HG03565 (cell line): ENCODE data around the gene UTY.
A peak's percentile ranks its signal among the peaks of the same experiment; 100 is the strongest.

Experiments used
- ATAC-seq: cut with Tn5 transposase; IDR thresholded peaks from one replicate; pipeline ENCODE4 v1.9.1; 2021; ENCODE audit warnings: mild to moderate bottlenecking, moderate library complexity; ENCODE audit not compliant: unreplicated experiment

UTY gene

DNA sequence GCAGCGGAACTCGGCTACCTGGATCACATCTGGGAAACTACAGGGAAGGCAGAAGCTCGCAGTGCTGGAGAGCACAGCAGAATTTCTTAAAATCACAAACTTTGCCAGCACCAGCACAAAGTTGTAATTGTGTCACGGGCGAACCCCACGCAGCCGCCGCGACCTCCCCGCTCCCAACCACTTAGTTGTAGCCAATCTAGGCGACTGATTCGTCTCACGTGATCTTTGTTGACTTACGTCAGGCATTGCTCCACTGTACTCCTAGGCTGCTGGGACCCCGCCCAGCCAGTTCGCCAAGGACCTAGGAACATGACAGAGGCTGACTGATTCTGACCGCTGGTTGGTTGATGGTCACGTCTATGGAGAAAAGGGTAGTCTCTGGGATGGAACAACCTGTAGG is at the start of gene UTY:
TSS of gene UTY (minus strand) at position 206 of the 400 bp plus-strand sequence. CDS start 368 bp downstream, outside the sequence.
- peak; percentile 96 for ATAC-seq

DNA sequence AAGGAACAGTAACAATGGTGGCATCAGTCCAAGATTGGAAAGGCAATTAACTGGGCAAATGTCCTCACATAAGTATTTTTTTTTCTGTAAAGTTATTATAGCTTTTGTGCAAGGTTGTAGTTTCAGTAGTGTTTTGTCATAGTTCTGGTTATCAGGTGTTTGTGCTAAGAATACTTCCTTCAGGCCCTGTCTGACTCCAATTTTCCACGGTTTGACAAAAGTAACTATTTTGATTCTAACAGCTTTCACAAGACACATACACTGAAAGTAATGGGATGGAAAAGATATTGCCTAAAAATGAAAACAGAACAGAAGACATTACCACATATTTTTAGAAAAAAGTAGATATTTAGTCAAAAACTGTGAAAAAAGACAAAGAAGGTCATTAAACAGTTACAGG is 40.6 kb upstream of the UTY start:
- no peak for ATAC-seq

DNA sequence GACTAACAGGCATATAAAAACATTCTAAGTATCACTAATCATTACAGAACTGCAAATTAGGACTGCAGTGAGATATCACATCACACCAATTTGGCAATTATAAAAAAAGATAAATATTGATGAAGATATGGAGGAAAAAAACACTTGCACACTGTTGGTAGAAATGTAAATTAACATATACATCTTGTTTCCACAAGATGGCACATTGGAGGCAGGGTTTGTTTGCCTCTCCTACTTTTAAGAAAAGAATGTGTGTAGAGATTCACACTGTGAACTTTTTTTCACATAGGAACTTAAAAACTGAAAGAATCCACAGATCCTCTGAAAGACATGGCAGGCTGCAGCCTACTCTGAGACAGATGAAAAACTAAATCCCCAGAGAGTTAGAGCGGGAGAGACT is 21.4 kb upstream of the UTY start:
- no peak for ATAC-seq

DNA sequence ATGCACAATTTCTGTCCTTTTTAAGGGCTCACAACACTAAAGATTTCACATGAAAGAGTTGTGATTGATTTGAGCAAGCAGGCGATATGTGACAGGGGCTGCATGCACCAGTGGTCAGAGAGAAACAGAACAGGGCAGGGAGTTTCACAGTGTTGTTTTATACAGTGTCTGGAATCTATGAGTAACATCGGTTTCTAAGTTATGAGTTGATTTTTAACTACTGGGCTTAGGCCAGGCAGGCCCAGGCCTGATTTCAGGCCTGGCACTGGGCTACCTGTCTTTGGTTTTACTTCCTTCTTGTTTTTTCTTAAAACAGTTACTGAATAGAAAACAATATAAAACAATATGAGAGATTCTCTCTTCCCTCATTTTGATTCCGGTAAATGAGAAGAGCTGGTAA is 13.9 kb upstream of the UTY start:
- ATAC-seq = no peak

DNA sequence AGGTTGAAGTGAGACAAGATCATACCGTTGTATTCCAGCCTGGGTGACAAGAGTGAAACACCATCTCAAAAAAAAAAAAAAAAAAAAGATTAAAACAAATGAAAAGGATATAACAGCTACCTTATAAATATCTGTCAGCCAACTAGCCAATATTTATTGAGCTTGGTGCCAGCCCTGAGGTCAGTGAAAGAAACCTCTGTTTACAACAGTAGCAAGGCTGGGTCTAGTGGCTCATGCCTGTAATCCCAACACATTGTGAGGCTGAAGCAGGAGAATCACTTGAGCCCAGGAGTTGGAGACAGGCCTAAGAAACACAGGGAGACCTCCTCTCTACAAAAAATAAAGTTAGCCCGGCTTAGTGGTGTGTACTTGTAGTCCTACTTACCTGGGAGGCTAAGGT is 12.6 kb upstream of the UTY start:
- no peak for ATAC-seq

DNA sequence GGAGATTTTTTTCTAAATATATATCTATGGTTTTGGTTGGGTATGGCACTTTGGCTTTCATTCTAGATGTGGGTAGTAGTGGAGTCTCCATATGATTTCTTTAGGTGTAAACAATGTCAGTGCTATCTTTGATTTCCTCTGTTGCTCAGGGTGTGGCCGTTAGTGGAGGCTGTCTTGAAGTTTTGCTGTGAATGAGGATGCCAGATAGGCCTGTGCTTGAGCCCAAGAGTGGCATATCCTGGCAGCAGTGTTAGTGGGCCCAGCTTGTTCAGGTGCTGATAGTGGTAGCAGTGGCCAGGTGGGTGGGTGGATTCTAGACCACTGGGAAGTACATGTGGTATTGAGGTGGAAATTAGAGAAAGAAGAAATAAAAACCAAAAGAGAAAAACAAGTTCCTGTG is 8.9 kb upstream of the UTY start:
- ATAC-seq = no peak

DNA sequence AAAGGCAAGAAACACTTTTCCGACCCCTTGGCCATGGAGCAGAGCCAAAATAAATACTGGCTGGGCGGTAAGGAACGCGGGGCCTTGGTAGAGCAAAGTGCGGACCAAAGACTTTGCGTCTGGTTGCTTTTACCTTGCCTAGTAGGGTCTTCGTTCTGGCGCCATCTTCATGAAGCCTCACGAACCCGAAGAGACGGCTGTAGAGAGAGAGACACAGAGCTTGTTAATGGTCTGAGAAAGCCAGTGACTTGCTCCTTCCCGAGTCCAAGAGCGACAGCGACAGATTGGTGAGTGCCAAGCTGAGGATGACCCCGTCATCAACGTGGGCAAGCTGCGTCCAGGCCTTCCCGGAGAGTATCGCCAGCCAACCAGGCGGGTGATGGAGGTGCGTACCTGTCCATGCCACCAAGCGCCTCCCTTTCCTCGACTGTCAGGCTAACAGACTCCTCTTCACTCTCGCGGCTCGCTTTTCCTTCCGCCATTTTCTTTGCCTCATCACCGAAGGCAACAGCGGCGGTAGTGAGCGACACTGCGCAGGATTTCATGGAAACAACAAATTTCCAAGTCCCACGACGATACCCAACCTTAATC is 617 bp downstream of the UTY start:
- ATAC-seq = no peak

DNA sequence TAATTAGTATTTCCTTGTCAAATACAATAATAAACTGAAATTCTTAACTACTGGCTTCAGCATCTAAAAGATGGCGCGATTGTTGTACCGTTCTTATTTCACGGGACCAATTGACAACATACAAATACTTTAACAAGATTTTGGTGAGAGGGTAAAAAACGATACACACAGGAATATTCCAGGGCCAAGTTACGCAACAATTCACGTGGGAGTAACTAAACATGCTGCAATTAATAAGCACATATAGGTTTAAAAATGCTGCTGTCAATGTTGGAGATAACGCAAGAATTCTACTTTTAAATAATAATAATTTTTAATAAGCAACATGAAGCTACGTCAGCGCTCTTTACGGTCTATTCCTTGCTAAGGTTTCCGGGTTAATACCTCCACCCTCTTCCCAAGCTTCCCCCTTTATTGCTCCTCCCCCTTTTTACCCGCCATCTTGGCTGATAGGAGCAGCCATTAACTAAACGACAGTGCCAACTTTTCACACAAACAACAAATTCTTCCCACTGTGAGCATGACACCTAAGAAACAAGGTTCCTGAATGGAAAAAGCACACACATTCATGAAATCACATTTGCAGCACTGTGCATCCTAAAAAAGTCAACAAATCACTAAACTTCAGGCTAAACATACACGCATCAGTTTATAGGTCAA is 1.6 kb downstream of the UTY start:
- ATAC-seq = peak; percentile 25

DNA sequence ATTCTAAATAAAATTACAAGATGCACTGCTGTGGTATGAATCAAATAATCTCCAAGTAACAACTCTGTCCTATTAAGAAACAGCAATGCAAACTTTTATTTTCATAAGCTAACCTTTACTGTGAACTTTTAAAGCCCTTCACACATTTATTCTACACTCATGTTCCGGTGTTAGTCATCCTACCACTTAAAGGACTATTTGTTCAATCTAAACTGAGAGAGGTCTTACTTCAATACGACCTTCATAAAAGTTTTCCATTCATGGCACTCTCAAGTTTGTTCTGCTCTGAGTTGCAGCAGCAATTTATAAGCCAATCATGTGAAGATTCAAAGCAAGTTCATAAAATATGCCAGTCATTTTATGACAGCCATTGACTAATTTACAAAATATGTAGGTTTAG is 4.8 kb downstream of the UTY start:
- ATAC-seq = no peak

DNA sequence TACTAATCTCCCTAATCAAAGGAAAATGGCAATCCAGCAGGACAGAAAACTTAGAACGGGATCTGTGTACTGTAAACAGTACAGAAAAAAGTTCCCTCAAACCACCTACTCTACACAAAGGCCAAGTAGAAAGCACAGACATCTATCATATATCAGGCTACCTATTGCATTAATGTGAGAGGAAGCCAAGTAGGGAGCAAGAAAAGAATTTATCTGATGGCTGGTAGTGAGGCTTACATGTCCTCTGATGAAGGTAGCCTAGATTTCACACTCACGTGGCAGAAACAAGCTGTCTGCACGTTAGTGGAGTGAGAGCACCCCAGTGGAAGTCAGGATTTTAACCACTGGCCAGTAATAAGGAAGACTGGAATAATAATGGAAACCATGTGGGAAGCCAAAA is 28.3 kb downstream of the UTY start:
- ATAC-seq = no peak

DNA sequence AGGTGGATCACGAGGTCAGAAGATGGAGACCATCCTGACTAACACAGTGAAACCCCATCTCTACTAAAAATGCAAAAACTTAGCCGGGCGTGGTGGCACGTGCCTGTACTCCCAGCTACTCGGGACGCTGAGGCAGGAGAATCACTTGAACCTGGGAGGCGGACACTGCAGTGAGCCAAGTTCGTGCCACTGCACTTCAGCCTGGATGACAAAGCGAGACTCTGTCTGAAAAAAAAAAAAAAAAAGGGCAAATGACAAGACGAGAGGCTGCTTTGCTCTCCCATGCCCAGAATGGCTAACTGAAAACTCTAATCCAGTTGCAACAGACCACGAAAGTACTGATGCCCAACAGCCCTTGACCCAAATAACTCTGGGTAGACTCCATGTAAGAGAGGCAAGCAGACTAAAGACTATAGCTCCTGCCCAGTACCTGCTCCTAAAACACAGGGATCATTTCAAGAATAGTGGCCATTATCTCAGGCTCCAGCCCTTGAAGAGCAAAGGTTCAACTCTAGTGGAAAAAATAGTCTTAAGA is 29.2 kb downstream of the UTY start:
- ATAC-seq = no peak

DNA sequence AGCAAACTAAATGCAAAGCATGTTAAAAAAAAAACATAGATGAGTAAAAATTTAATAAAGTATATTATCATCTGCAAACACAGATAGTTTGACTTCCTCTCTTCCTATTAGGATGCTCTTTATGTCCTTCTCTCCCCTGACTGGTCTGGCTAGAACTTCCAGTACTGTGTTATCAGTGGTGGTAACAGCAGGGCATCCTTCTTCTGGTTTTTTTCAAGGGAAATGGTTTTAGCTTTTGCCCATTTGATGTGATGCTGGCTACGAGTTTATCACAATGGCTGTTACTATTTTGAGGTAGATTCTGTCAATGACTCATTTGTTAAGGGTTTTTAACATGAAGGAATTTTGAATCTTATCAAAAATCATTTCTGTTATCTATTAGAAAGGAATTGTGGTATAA is 34.3 kb downstream of the UTY start:
- ATAC-seq = no peak

DNA sequence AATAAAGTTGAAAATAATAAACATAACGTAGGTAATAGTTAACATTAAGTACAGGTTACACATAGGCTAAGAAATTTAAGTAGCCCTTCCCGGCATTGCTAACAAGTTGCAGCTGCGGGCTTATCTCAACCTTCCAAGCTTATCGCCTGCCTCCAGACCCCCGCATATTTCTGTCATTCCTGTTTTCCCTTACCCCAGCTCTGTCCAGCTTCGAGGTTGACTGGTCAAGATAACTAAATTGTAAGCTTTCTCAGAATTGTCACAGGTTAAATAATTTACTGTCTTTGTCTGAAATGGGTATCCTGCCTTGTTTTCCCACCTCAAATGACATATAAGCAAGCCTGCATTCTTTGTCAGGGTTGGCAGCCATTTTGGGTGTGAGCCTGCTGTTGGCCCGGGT is 36.7 kb downstream of the UTY start:
- ATAC-seq = no peak

DNA sequence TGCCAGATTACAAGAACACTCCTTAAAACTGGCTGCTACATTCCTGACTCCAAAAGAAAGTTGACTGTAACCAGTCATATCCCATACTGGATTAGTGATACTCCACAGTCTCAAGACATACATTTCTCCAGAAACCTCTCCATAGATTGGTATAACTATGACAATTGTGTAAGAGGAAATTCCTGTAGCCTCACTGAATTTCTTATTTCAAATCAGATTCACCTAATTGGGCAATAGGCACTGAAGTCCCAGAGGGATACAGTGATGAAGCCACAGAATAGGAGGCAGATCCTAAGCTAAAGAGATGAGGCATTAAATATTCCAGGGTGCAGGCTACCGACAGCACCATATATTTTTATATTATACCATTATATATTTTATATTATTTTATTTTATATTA is 39.0 kb downstream of the UTY start:
- no peak for ATAC-seq

DNA sequence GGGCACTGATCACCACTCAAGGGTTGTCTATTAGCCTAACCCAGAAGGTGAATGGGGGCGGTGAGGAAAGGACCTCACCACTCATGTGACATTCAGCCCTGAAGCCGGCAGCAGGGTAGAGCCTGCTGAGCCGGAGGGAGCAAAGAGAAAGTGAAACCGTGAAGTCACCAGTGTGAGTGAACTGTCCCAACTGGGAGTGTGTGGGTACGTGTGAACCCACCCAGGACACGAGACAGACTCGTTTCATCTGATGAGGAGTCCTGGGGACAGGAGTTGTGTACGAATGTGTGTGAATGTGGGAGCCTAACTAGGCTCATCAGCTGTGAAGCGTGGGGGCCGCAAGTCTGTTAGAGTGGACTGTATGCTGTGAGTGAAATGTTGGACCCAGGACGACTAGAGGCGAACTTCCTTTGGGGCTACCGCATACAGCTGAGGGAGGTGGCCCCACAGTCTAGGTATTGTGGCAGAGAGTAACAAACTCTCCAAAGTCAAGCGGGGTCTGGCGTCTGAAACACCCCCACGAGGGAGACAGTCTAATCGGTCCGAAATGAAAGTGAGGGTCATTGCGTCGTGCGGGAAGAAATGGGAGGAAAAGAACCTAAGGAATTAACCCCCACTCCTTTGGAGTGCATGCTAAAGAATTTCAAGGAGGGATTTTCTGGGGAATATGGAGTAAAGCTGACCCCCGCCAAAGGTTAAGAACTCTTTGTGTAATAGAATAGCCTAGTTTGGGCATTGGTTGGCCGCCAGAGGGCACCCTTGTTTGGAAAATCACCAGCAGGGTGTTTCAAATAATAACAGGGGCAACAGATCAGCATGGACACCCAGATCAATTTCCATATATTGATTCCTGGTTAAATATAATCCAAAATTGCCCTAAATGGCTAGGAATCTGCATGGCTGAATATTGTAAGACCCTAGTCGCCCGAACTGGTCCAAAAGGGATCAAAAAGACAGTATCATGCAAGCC is 43.6 kb downstream of the UTY start:
- peak; percentile 93 for ATAC-seq

DNA sequence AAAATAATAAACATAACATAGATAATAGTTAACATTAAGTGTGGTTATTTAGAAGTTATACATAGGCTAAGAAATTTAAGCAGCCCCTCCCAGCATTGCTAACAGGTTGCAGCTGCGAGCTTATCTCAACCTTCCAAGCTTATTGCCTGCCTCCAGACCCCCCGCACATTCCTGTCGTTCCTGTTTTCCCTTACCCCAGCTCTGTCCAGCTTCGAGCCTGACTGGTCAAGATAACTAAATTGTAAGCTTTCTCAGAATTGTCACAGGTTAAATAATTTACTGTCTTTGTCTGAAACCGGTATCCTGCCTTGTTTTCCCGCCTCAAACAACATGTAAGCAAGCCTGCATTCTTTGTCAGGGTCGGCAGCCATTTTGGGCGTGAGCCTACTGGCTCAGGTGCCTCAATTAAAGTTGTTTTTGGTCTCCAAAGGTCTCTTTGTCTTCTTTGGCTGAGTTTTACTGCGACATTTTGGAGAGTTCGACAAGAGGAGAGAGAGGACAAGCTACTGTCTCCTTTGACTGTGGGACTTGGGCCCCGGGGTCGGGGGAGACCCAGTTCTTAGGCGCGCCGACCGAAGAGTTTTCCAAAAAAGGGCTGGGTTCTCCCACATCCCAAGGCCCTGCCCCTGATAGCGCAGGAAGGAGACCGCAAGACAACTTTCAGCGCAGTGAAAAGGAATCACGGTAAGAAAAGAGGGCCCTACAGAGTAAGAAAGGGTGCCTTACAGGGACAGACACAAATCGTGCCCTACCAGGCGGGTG is 44.4 kb downstream of the UTY start:
- no peak for ATAC-seq

DNA sequence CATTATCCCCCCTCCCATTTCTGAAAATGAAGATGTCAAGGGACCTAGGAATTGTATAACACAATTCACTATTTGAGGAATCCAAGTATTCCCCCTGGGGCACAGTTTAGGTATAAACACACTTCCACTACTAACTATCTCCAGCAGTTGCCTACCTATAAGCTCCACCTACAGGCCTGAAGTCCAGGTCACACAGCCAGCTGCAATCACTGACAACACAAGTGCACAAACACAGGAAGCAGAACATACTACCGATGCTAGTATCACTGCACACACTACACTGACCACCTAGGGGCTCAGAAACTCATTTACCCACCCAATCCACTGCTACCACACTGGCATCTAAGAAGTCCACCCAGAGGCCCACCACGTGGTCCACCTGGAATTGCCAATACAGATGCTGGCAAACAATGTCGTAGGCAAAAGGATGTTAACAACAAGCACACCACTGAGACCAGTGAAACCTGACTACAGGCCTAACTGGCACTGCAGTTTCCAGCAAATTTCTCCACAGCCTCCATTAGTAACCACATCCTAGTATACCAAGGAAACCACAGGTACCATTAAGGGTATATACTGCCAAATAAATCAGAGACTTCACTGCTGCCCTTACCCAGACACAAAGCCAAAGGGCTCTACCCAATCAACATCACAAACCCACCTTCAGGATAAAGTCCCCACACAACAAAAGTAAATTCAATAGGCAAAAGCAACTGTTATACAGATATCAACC is 47.4 kb downstream of the UTY start:
- ATAC-seq = no peak

DNA sequence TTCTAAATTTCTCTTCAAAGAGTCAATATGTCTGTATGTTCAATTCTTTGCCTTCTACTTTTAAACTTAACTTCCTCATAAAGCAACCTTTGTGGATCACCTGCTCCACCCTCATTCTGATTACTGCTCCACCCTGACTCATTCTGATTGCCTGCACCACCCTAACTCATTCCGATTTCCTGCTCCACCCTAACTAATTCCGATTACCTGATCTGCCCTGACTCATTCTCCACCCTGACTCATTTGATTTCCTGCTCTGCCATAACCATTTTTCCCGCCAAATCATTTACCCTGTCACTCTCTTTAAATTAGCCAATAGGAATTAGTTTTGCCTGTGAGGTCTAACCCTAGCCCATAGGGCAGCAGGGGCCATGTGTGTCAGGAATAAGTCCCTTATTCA is 50.3 kb downstream of the UTY start:
- no peak for ATAC-seq

DNA sequence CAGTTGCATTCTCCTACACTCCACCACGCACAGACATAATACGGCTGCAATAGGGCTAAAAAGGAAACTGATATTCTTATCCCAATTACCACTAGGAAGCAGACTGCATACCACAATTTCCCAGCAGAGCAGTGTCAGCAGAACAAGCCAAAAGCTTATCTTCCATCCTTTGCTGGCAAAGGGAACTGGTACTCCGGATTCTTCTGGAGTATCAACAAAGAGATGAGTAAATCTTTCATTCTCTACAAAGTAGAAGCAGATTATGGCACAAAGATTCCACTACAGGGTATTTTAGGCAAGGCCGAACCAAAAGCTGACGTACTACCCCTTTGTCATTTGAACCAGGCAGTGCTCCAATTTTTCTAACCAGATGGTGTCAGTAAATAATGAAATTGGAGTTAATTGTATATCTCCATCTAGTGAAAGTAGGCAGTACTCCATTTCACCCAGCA is 56.5 kb downstream of the UTY start:
- no peak for ATAC-seq
